ENCODE data around the gene TRIP10. TPM values are rescaled to one million over a fixed set of nuclear protein-coding genes. Genes with fewer than 3 reads are reported as not detected.
A peak's percentile ranks its signal among the peaks of the same experiment; 100 is the strongest.

Gene TRIP10
- total and polyA plus RNA-seq, 2 of the 13 experiments (the other 11 are each of a cell fraction or from before 2014, with no cell fraction given) = 32.5 to 33.2 TPM

GRCh38 chr19:6738787-6739389, 592 bp upstream of the TRIP10 start (continued):
- TF ChIP-seq DMTF1 (CRISPR knock-in tag; IDR thresholded peaks at IDR 0.05) (no peak), ZNF629 (CRISPR knock-in tag; conservative IDR thresholded peaks at IDR 0.05) (peak; percentile 66), ARID4A (CRISPR knock-in tag; IDR thresholded peaks at IDR 0.05; ENCODE audit: borderline replicate concordance) (no peak), RFXANK (CRISPR knock-in tag; IDR thresholded peaks at IDR 0.05) (no peak), HNF1A (IDR thresholded peaks at IDR 0.05; ENCODE audit: low read depth) (no peak), HNF1A (CRISPR knock-in tag; IDR thresholded peaks at IDR 0.05; ENCODE audit: borderline replicate concordance) (no peak), ZNF543 (CRISPR knock-in tag; IDR thresholded peaks at IDR 0.05) (peak; percentile 57; the same call in 1 of the 2 replicates), ZHX1 (CRISPR knock-in tag; IDR thresholded peaks at IDR 0.05; ENCODE audit: low read depth) (no peak), ZNF3 (CRISPR knock-in tag; IDR thresholded peaks at IDR 0.05) (no peak), RXRB (CRISPR knock-in tag; IDR thresholded peaks at IDR 0.05; ENCODE audit: borderline replicate concordance) (0 out of 2 replicates have a peak, but pooled peaks have one; percentile 13), ATF7-NPFF (CRISPR knock-in tag; IDR thresholded peaks at IDR 0.05; ENCODE audit: low read depth) (no peak), MYNN (CRISPR knock-in tag; IDR thresholded peaks at IDR 0.05; ENCODE audit: low read depth) (no peak), ZNF564 (CRISPR knock-in tag; IDR thresholded peaks at IDR 0.05) (peak; percentile 62; the same call in 1 of the 2 replicates), SP2 (CRISPR knock-in tag; IDR thresholded peaks at IDR 0.05) (no peak)

All from HepG2 (cell line).